ENCODE data around the gene PLEKHM1. TPM values are rescaled to one million over a fixed set of nuclear protein-coding genes. Genes with fewer than 3 reads are reported as not detected.

PLEKHM1 gene
- total and polyA plus RNA-seq, 2 donors (not counting 3 experiments of a cell fraction or from before 2014, with no cell fraction given) = 29.7 to 52.0 TPM

GRCh38 chr17:45386178-45386577, 104.3 kb downstream of the PLEKHM1 start:
- CTCF ChIA-PET = interaction anchor here (1.0 to 12.8 kb wide), 18 partner anchors 8 to 193 kb away, joined by 3 to 283 read pairs (median 8); partner anchors contain the start of genes FMNL1 and MAP3K14
- Histone ChIP-seq H3K36me3 (ENCODE audit: control insufficient read depth in 2 of 2, extremely low read depth in 1 of 2, insufficient read depth in 2 of 2, low read length in 2 of 2) (no peaks in the 10 kb centered on the region), H3K9me3 (replicated peaks; ENCODE audit: control insufficient read depth, insufficient read depth, low read length) (no peaks in the 10 kb centered on the region), H3K79me2 (ENCODE audit: control insufficient read depth, insufficient read depth, low read length) (no peaks in the 10 kb centered on the region), H3K27me3 (ENCODE audit: control insufficient read depth in 2 of 2, insufficient read depth in 2 of 2, low read length in 2 of 2) (peaks cover 0 to 6% of the 10 kb centered on the region in 2 experiments), H4K20me1 (replicated peaks; ENCODE audit: control insufficient read depth, extremely low read depth, insufficient read depth, low read length) (no peaks in the 10 kb centered on the region), H3K4me3 (replicated peaks in 1 of 3; ENCODE audit: insufficient read depth in 1 of 3, low read depth in 1 of 3, low read length in 3 of 3) (no peak overlapping the region), H3K9ac (replicated peaks; ENCODE audit: extremely low read depth, insufficient read depth, low read length) (no peak overlapping the region), H3K9me1 (replicated peaks; ENCODE audit: control insufficient read depth, extremely low read depth, insufficient read depth, low read length) (no peaks in the 10 kb centered on the region), H3K4me1 (ENCODE audit: control insufficient read depth, extremely low read depth, insufficient read depth, low read length) (no peaks in the 10 kb centered on the region), H3K27ac (ENCODE audit: insufficient read depth, low read depth, low read length) (no peak overlapping the region), H2AFZ (ENCODE audit: low read depth, low read length) (no peak overlapping the region), H3K4me2 (ENCODE audit: insufficient read depth, low read length) (no peak overlapping the region)
- dilution Hi-C loops (cut with MboI; ENCODE audit: extremely low pct_ligation_motif_present, low sequenced_read_pairs) = no loop called here
- TF ChIP-seq MYC (IDR thresholded peaks at IDR 0.05; ENCODE audit: low read depth, low read length) (no peak), POLR2AphosphoS5 (IDR thresholded peaks at IDR 0.05; ENCODE audit: insufficient read depth, low read depth, low read length) (no peak), POLR2A (IDR thresholded peaks at IDR 0.05; ENCODE audit: low read depth, low read length) (no peak), MAX (IDR thresholded peaks at IDR 0.05; ENCODE audit: insufficient read depth, insufficient read length) (no peak), CTCF (IDR thresholded peaks at IDR 0.05; ENCODE audit: extremely low read depth in 1 of 2, insufficient read depth in 1 of 2, low read depth in 1 of 2, low read length in 2 of 2) (no peak)
- FAIRE-seq = no peak
- DNase-seq (ENCODE audit: low read depth, low spot score) = no peak
- BruUV-seq (replicated peaks) = no TSS peak
- POLR2A ChIA-PET = no interaction called here
- intact Hi-C loops (cut with micrococcal nuclease) = no loop called here

Small RNAs within 50 kb of the gene (small RNA-seq; reads per million reads assigned to genes)
- gene RF00017 (ENCODE audit: insufficient read depth, insufficient read length, low read depth, low replicate concordance) = not detected

Other genes with a start within 250 kb of the PLEKHM1 start
- not detected in 2 replicates for gene SPATA32, start 228.6 kb downstream of the PLEKHM1 start, total RNA-seq
- gene SPATA32, start 228.6 kb downstream of the PLEKHM1 start, polyA plus RNA-seq = not detected in 2 replicates
- gene MAP3K14, start 173.7 kb downstream of the PLEKHM1 start, total RNA-seq = 7.9 and 9.8 TPM in 2 replicates
- 5.4 and 6.4 TPM in 2 replicates for gene MAP3K14, start 173.7 kb downstream of the PLEKHM1 start, polyA plus RNA-seq
- 40.4 and 47.0 TPM in 2 replicates for gene ARHGAP27, start 57.9 kb downstream of the PLEKHM1 start, total RNA-seq
- gene ARHGAP27, start 57.9 kb downstream of the PLEKHM1 start, polyA plus RNA-seq = 21.0 and 26.3 TPM in 2 replicates

Measured in endothelial cell of umbilical vein (primary cell).